Neuron (in vitro differentiated cells): ENCODE data around the gene MFAP3.
"Not testable (repeated sequence)": the region's sequence is repeated elsewhere in the genome, so short reads cannot be mapped to it uniquely, and the experiment has no call there.

Source experiments
- H2AFZ ChIP-seq: one replicate; pipeline ENCODE4 v1.6.1; 2013; ENCODE audit warnings: low read depth, mild to moderate bottlenecking, inconsistent platforms, low read length, moderate library complexity
- H3K27me3 ChIP-seq: one replicate; pipeline ENCODE4 v1.6.1; 2013; ENCODE audit warnings: low read length; ENCODE audit not compliant: insufficient read depth
- H3K36me3 ChIP-seq: one replicate; pipeline ENCODE4 v1.6.1; 2013; ENCODE audit warnings: low read length; ENCODE audit not compliant: insufficient read depth
- H3K4me1 ChIP-seq: one replicate; pipeline ENCODE4 v1.6.1; 2013; ENCODE audit warnings: low read length; ENCODE audit not compliant: insufficient read depth
- H3K4me3 ChIP-seq: 2 replicates; pipeline ENCODE4 v1.5.1; 2013; ENCODE audit warnings: mild to moderate bottlenecking, low read length, moderate library complexity
- H3K9me3 ChIP-seq: one replicate; pipeline ENCODE4 v1.6.1; 2013; ENCODE audit warnings: low read length

Gene MFAP3

GRCh38 chr5:154038707-154039457 lies at the start of gene MFAP3, which contains the start of gene FAM114A2:
TSS of gene MFAP3 (plus strand) at chr5:154038967. CDS start at chr5:154049723, 10,756 bp downstream.
TSS of gene FAM114A2 (minus strand) at chr5:154038910. CDS start at chr5:154034953, 3,957 bp downstream.
- H3K27me3 ChIP-seq: no peaks in the 10 kb centered on the region
- peaks cover 12% of the 10 kb centered on the region for H3K4me1 ChIP-seq
- peaks cover 7% of the 10 kb centered on the region for H3K36me3 ChIP-seq
- peak within 1 kb of the TSS; percentile 82 for H2AFZ ChIP-seq
- peak within 1 kb of the TSS; percentile 67 for H3K4me3 ChIP-seq
- no peaks in the 10 kb centered on the region for H3K9me3 ChIP-seq

- Histone ChIP-seq H3K27me3 (no peaks in the 10 kb centered on the region), H3K4me3 (no peak overlapping the region)
These were observed 47.6 kb upstream of the MFAP3 start for GRCh38 chr5:153991168-153991567.

GRCh38 chr5:153998010-153998409 lies 40.8 kb upstream of the MFAP3 start:
- H3K27me3 ChIP-seq: no peaks in the 10 kb centered on the region
- H3K4me1 ChIP-seq: no peaks in the 10 kb centered on the region
- peaks cover 3% of the 10 kb centered on the region for H3K9me3 ChIP-seq
- H3K4me3 ChIP-seq: no peak overlapping the region
- no peak overlapping the region for H2AFZ ChIP-seq
- H3K36me3 ChIP-seq: peaks cover 18% of the 10 kb centered on the region

More at GRCh38 chr5:153991168-153991567, 47.6 kb upstream of the MFAP3 start:
- H2AFZ ChIP-seq: no peak overlapping the region
- H3K36me3 ChIP-seq: peaks cover 7% of the 10 kb centered on the region
- no peaks in the 10 kb centered on the region for H3K4me1 ChIP-seq
- no peaks in the 10 kb centered on the region for H3K9me3 ChIP-seq

GRCh38 chr5:153998768-153999167 lies 40.0 kb upstream of the MFAP3 start:
- no peaks in the 10 kb centered on the region for H3K27me3 ChIP-seq
- H3K4me1 ChIP-seq: no peaks in the 10 kb centered on the region
- no peak overlapping the region for H2AFZ ChIP-seq
- peaks cover 3% of the 10 kb centered on the region for H3K9me3 ChIP-seq
- H3K36me3 ChIP-seq: peaks cover 18% of the 10 kb centered on the region
- no peak overlapping the region for H3K4me3 ChIP-seq

GRCh38 chr5:153999995-154000394 lies 38.8 kb upstream of the MFAP3 start:
- Histone ChIP-seq H3K9me3 (peaks cover 3% of the 10 kb centered on the region), H2AFZ (no peak overlapping the region), H3K4me3 (no peak overlapping the region), H3K36me3 (peaks cover 18% of the 10 kb centered on the region), H3K4me1 (no peaks in the 10 kb centered on the region), H3K27me3 (no peaks in the 10 kb centered on the region)

GRCh38 chr5:154000703-154001102 lies 38.1 kb upstream of the MFAP3 start:
- Histone ChIP-seq H3K9me3 (peaks cover 3% of the 10 kb centered on the region), H2AFZ (no peak overlapping the region), H3K36me3 (peaks cover 18% of the 10 kb centered on the region), H3K27me3 (no peaks in the 10 kb centered on the region), H3K4me1 (no peaks in the 10 kb centered on the region), H3K4me3 (no peak overlapping the region)

- H3K4me1 ChIP-seq: no peaks in the 10 kb centered on the region
- peaks cover 3% of the 10 kb centered on the region for H3K9me3 ChIP-seq
- peaks cover 16% of the 10 kb centered on the region for H3K36me3 ChIP-seq
- no peak overlapping the region for H3K4me3 ChIP-seq
- H3K27me3 ChIP-seq: no peaks in the 10 kb centered on the region
- H2AFZ ChIP-seq: no peak overlapping the region
These were observed 36.7 kb upstream of the MFAP3 start for GRCh38 chr5:154002093-154002492.

GRCh38 chr5:154002511-154003020 lies 36.2 kb upstream of the MFAP3 start:
- Histone ChIP-seq H3K4me3 (no peak overlapping the region), H2AFZ (no peak overlapping the region), H3K36me3 (peaks cover 15% of the 10 kb centered on the region), H3K27me3 (no peaks in the 10 kb centered on the region), H3K4me1 (no peaks in the 10 kb centered on the region), H3K9me3 (peaks cover 2% of the 10 kb centered on the region)

- no peak overlapping the region for H3K4me3 ChIP-seq
- peaks cover 12% of the 10 kb centered on the region for H3K36me3 ChIP-seq
- H3K27me3 ChIP-seq: no peaks in the 10 kb centered on the region
- no peak overlapping the region for H2AFZ ChIP-seq
- H3K9me3 ChIP-seq: no peaks in the 10 kb centered on the region
- H3K4me1 ChIP-seq: no peaks in the 10 kb centered on the region
These were observed 33.1 kb upstream of the MFAP3 start for GRCh38 chr5:154005648-154006047.

- Histone ChIP-seq H3K4me3 (no peak overlapping the region), H3K36me3 (peaks cover 15% of the 10 kb centered on the region), H3K9me3 (no peaks in the 10 kb centered on the region), H2AFZ (no peak overlapping the region), H3K27me3 (no peaks in the 10 kb centered on the region), H3K4me1 (no peaks in the 10 kb centered on the region)
These were observed 28.1 kb upstream of the MFAP3 start for GRCh38 chr5:154010660-154011059.

GRCh38 chr5:154015071-154015693 lies 23.6 kb upstream of the MFAP3 start:
- Histone ChIP-seq H3K36me3 (peaks cover 17% of the 10 kb centered on the region), H2AFZ (no peak overlapping the region), H3K9me3 (peaks cover 3% of the 10 kb centered on the region), H3K4me1 (no peaks in the 10 kb centered on the region), H3K27me3 (no peaks in the 10 kb centered on the region), H3K4me3 (no peak overlapping the region)

GRCh38 chr5:154018919-154019318 lies 19.8 kb upstream of the MFAP3 start:
- not testable (repeated sequence) for H3K4me1 ChIP-seq, H3K27me3 ChIP-seq, H3K4me3 ChIP-seq, H2AFZ ChIP-seq, H3K9me3 ChIP-seq, H3K36me3 ChIP-seq

GRCh38 chr5:154025951-154026350 lies 12.8 kb upstream of the MFAP3 start:
- Histone ChIP-seq H2AFZ (no peak overlapping the region), H3K4me1 (peaks cover 5% of the 10 kb centered on the region), H3K4me3 (no peak overlapping the region), H3K27me3 (no peaks in the 10 kb centered on the region), H3K36me3 (peaks cover 35% of the 10 kb centered on the region), H3K9me3 (no peaks in the 10 kb centered on the region)
